ENCODE measurements around the gene CDH13.

The CDH13 gene

GRCh38 chr16:83803811-83804210 is 1177.0 kb downstream of the CDH13 start:
- H3K27ac ChIP-seq (ENCODE audit: low read depth, low read length), result no peak overlapping the region
- H3K79me1 ChIP-seq (ENCODE audit: low read length), result peaks cover 5% of the 10 kb centered on the region
- peaks cover 7% of the 10 kb centered on the region for H3K79me2 ChIP-seq (ENCODE audit: control insufficient read depth, insufficient read depth, low read length)
- no peak overlapping the region for H2BK120ac ChIP-seq (ENCODE audit: low read depth, low read length)
- H3K23ac ChIP-seq (ENCODE audit: low read length), result no peak overlapping the region
- no peak overlapping the region for H2AK5ac ChIP-seq (ENCODE audit: low read length)
- no peak overlapping the region for H4K8ac ChIP-seq (ENCODE audit: low read depth, low read length)
- no peak overlapping the region for H3K4ac ChIP-seq (ENCODE audit: low read depth, low read length)
- no peak overlapping the region for H2BK5ac ChIP-seq (ENCODE audit: low read length)
- no peak overlapping the region for H4K5ac ChIP-seq (ENCODE audit: low read length)
- peaks cover 9% of the 10 kb centered on the region for H3K4me1 ChIP-seq (ENCODE audit: control insufficient read depth, low read depth, low read length)
- no CpG with 5 or more reads among the region's 3 CpGs for WGBS (ENCODE audit: extremely low coverage, insufficient coverage, low lambda C conversion rate)
- H3K18ac ChIP-seq (ENCODE audit: low read length), result no peak overlapping the region
- H3K56ac ChIP-seq (ENCODE audit: low read length), result no peak overlapping the region
- no peak for DNase-seq
- no peak overlapping the region for H2BK15ac ChIP-seq (replicated peaks; ENCODE audit: low read depth)
- H3K4me2 ChIP-seq (ENCODE audit: low read length), result no peak overlapping the region
- no peaks in the 10 kb centered on the region for H3K36me3 ChIP-seq (ENCODE audit: control insufficient read depth, insufficient read depth, low read length)
- no peaks in the 10 kb centered on the region for H3K27me3 ChIP-seq (ENCODE audit: insufficient read depth, low read length, poor library complexity)
- no peak overlapping the region for H3K9ac ChIP-seq (ENCODE audit: low read length)
- H3K4me3 ChIP-seq (ENCODE audit: low read length), result no peak overlapping the region

- Histone ChIP-seq H3K27ac (ENCODE audit: low read depth, low read length) (no peak overlapping the region), H3K36me3 (ENCODE audit: control insufficient read depth, insufficient read depth, low read length) (no peaks in the 10 kb centered on the region), H3K18ac (ENCODE audit: low read length) (no peak overlapping the region), H4K8ac (ENCODE audit: low read depth, low read length) (no peak overlapping the region), H3K4me2 (ENCODE audit: low read length) (no peak overlapping the region), H3K4me1 (ENCODE audit: control insufficient read depth, low read depth, low read length) (peaks cover 12% of the 10 kb centered on the region), H2AK5ac (ENCODE audit: low read length) (no peak overlapping the region), H3K23ac (ENCODE audit: low read length) (no peak overlapping the region), H4K5ac (ENCODE audit: low read length) (no peak overlapping the region), H3K79me1 (ENCODE audit: low read length) (peaks cover 8% of the 10 kb centered on the region), H2BK120ac (ENCODE audit: low read depth, low read length) (no peak overlapping the region), H3K56ac (ENCODE audit: low read length) (no peak overlapping the region), H2BK5ac (ENCODE audit: low read length) (no peak overlapping the region), H3K9ac (ENCODE audit: low read length) (no peak overlapping the region), H2BK15ac (replicated peaks; ENCODE audit: low read depth) (no peak overlapping the region), H3K27me3 (ENCODE audit: insufficient read depth, low read length, poor library complexity) (no peaks in the 10 kb centered on the region), H3K4me3 (ENCODE audit: low read length) (no peak overlapping the region), H3K79me2 (ENCODE audit: control insufficient read depth, insufficient read depth, low read length) (peaks cover 11% of the 10 kb centered on the region), H3K4ac (ENCODE audit: low read depth, low read length) (no peak overlapping the region)
- DNase-seq, result no peak
- no CpG with 5 or more reads among the region's 5 CpGs for WGBS (ENCODE audit: extremely low coverage, insufficient coverage, low lambda C conversion rate)
Observed at GRCh38 chr16:83804366-83804765, 1177.6 kb downstream of the CDH13 start.

- no peaks in the 10 kb centered on the region for H3K27me3 ChIP-seq (ENCODE audit: insufficient read depth, low read length, poor library complexity)
- H4K5ac ChIP-seq (ENCODE audit: low read length), result no peak overlapping the region
- no peak overlapping the region for H3K56ac ChIP-seq (ENCODE audit: low read length)
- no peak overlapping the region for H3K4me3 ChIP-seq (ENCODE audit: low read length)
- H3K9ac ChIP-seq (ENCODE audit: low read length), result no peak overlapping the region
- no peak overlapping the region for H3K4me2 ChIP-seq (ENCODE audit: low read length)
- H2BK15ac ChIP-seq (replicated peaks; ENCODE audit: low read depth), result no peak overlapping the region
- peaks cover 12% of the 10 kb centered on the region for H3K4me1 ChIP-seq (ENCODE audit: control insufficient read depth, low read depth, low read length)
- H2BK120ac ChIP-seq (ENCODE audit: low read depth, low read length), result no peak overlapping the region
- H2AK5ac ChIP-seq (ENCODE audit: low read length), result no peak overlapping the region
- no peak overlapping the region for H2BK5ac ChIP-seq (ENCODE audit: low read length)
- H3K18ac ChIP-seq (ENCODE audit: low read length), result no peak overlapping the region
- H3K23ac ChIP-seq (ENCODE audit: low read length), result no peak overlapping the region
- H3K79me1 ChIP-seq (ENCODE audit: low read length), result peaks cover 10% of the 10 kb centered on the region
- H3K27ac ChIP-seq (ENCODE audit: low read depth, low read length), result no peak overlapping the region
- H3K4ac ChIP-seq (ENCODE audit: low read depth, low read length), result no peak overlapping the region
- no CpG with 5 or more reads among the region's 5 CpGs for WGBS (ENCODE audit: extremely low coverage, insufficient coverage, low lambda C conversion rate)
- H3K79me2 ChIP-seq (ENCODE audit: control insufficient read depth, insufficient read depth, low read length), result peaks cover 14% of the 10 kb centered on the region
- H4K8ac ChIP-seq (ENCODE audit: low read depth, low read length), result no peak overlapping the region
- no peaks in the 10 kb centered on the region for H3K36me3 ChIP-seq (ENCODE audit: control insufficient read depth, insufficient read depth, low read length)
- no peak for DNase-seq
Observed at GRCh38 chr16:83806036-83806435, 1179.3 kb downstream of the CDH13 start.

DNA sequence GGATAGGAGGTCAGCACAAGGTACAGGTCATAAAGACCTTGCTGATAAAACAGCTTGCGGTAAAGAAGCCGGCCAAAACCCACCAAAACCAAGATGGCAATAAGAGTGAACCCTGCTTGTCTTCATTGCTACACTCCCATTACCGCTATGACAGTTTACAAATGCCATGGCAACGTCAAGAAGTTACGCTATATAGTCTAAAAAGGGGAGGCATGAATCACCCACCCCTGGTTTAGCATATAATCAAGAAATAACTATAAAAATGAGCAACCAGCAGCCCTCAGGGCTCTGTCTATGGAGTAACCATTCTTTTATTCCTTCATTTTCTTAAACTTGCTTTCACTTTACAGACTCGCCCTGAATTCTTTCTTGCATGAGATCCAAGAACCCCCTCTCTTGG is 1180.0 kb downstream of the CDH13 start:
- no peak overlapping the region for H3K4me2 ChIP-seq (ENCODE audit: low read length)
- no peak overlapping the region for H3K56ac ChIP-seq (ENCODE audit: low read length)
- no peaks in the 10 kb centered on the region for H3K36me3 ChIP-seq (ENCODE audit: control insufficient read depth, insufficient read depth, low read length)
- H3K79me2 ChIP-seq (ENCODE audit: control insufficient read depth, insufficient read depth, low read length), result peaks cover 14% of the 10 kb centered on the region
- H3K18ac ChIP-seq (ENCODE audit: low read length), result peak overlapping the region; percentile 47
- no peak overlapping the region for H4K8ac ChIP-seq (ENCODE audit: low read depth, low read length)
- H2BK15ac ChIP-seq (replicated peaks; ENCODE audit: low read depth), result no peak overlapping the region
- peaks cover 12% of the 10 kb centered on the region for H3K4me1 ChIP-seq (ENCODE audit: control insufficient read depth, low read depth, low read length)
- H2BK5ac ChIP-seq (ENCODE audit: low read length), result no peak overlapping the region
- DNase-seq, result no peak
- no peaks in the 10 kb centered on the region for H3K27me3 ChIP-seq (ENCODE audit: insufficient read depth, low read length, poor library complexity)
- no CpG with 5 or more reads among the region's 6 CpGs for WGBS (ENCODE audit: extremely low coverage, insufficient coverage, low lambda C conversion rate)
- H4K5ac ChIP-seq (ENCODE audit: low read length), result no peak overlapping the region
- H2BK120ac ChIP-seq (ENCODE audit: low read depth, low read length), result no peak overlapping the region
- no peak overlapping the region for H3K27ac ChIP-seq (ENCODE audit: low read depth, low read length)
- H3K9ac ChIP-seq (ENCODE audit: low read length), result no peak overlapping the region
- no peak overlapping the region for H3K4ac ChIP-seq (ENCODE audit: low read depth, low read length)
- peaks cover 10% of the 10 kb centered on the region for H3K79me1 ChIP-seq (ENCODE audit: low read length)
- H3K4me3 ChIP-seq (ENCODE audit: low read length), result no peak overlapping the region
- no peak overlapping the region for H3K23ac ChIP-seq (ENCODE audit: low read length)
- H2AK5ac ChIP-seq (ENCODE audit: low read length), result no peak overlapping the region

DNA sequence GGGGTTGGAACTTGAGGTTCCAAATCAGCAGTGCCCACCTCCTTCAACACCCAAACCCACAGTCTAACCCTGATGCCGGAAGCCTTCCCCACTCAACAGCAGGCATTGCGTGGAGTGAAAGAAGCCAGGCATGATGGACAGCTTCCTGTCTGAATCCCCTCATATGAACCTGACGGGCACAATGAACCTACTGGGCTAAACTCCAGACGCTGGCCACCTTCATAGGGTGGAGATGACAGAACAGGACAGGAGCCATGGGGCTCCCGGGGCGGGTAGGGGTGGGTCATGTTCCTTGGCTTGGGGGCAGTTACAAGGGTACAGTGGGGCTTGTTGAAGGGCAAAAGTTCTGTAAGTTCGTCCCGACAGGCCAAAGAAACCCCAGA is 1180.5 kb downstream of the CDH13 start:
- H4K8ac ChIP-seq (ENCODE audit: low read depth, low read length), result no peak overlapping the region
- H4K5ac ChIP-seq (ENCODE audit: low read length), result peak overlapping the region; percentile 84
- peaks cover 14% of the 10 kb centered on the region for H3K79me2 ChIP-seq (ENCODE audit: control insufficient read depth, insufficient read depth, low read length)
- H3K4ac ChIP-seq (ENCODE audit: low read depth, low read length), result peak overlapping the region; percentile 40
- no CpG with 5 or more reads among the region's 8 CpGs for WGBS (ENCODE audit: extremely low coverage, insufficient coverage, low lambda C conversion rate)
- peak overlapping the region; percentile 76 for H2AK5ac ChIP-seq (ENCODE audit: low read length)
- H3K79me1 ChIP-seq (ENCODE audit: low read length), result peaks cover 10% of the 10 kb centered on the region
- no peak overlapping the region for H3K56ac ChIP-seq (ENCODE audit: low read length)
- no peak for DNase-seq
- H3K4me3 ChIP-seq (ENCODE audit: low read length), result no peak overlapping the region
- H2BK15ac ChIP-seq (replicated peaks; ENCODE audit: low read depth), result no peak overlapping the region
- no peak overlapping the region for H3K9ac ChIP-seq (ENCODE audit: low read length)
- H3K4me2 ChIP-seq (ENCODE audit: low read length), result no peak overlapping the region
- H2BK120ac ChIP-seq (ENCODE audit: low read depth, low read length), result no peak overlapping the region
- peak overlapping the region; percentile 47 for H3K18ac ChIP-seq (ENCODE audit: low read length)
- H3K23ac ChIP-seq (ENCODE audit: low read length), result no peak overlapping the region
- no peaks in the 10 kb centered on the region for H3K36me3 ChIP-seq (ENCODE audit: control insufficient read depth, insufficient read depth, low read length)
- H2BK5ac ChIP-seq (ENCODE audit: low read length), result peak overlapping the region; percentile 41
- peaks cover 12% of the 10 kb centered on the region for H3K4me1 ChIP-seq (ENCODE audit: control insufficient read depth, low read depth, low read length)
- no peak overlapping the region for H3K27ac ChIP-seq (ENCODE audit: low read depth, low read length)
- H3K27me3 ChIP-seq (ENCODE audit: insufficient read depth, low read length, poor library complexity), result no peaks in the 10 kb centered on the region

Data from mesendoderm (in vitro differentiated cells).